ENCODE results near the gene PSMG3.

The PSMG3 gene

GRCh38 chr7:1558841-1559625 lies 10.8 kb downstream of the PSMG3 start:
- in situ Hi-C loops (cut with HindIII; ENCODE audit: low sequenced_read_pairs) = no loop called here

GRCh38 chr7:1558181-1558811 lies 11.5 kb downstream of the PSMG3 start:
- in situ Hi-C loops (cut with HindIII; ENCODE audit: low sequenced_read_pairs) = no loop called here
- DNase-seq (ENCODE audit: low read depth, low spot score) = no peak
- TF ChIP-seq CTCF (IDR thresholded peaks at IDR 0.05; ENCODE audit: low read depth, low read length) = peak; percentile 28

More at GRCh38 chr7:1558841-1559625, 10.8 kb downstream of the PSMG3 start:
- no peak for DNase-seq (ENCODE audit: low read depth, low spot score)
- H3K4me3 ChIP-seq (ENCODE audit: low read depth, low read length) = no peak overlapping the region
- no peak for TF ChIP-seq CTCF (IDR thresholded peaks at IDR 0.05; ENCODE audit: low read depth, low read length)

GRCh38 chr7:1557771-1558170 lies 12.1 kb downstream of the PSMG3 start:
- DNase-seq (ENCODE audit: low read depth, low spot score) = no peak
- H3K4me3 ChIP-seq (ENCODE audit: low read depth, low read length) = no peak overlapping the region
- TF ChIP-seq CTCF (IDR thresholded peaks at IDR 0.05; ENCODE audit: low read depth, low read length) = no peak
- in situ Hi-C loops (cut with HindIII; ENCODE audit: low sequenced_read_pairs) = no loop called here

More at GRCh38 chr7:1558181-1558811, 11.5 kb downstream of the PSMG3 start:
- H3K4me3 ChIP-seq (ENCODE audit: low read depth, low read length) = no peak overlapping the region

GRCh38 chr7:1557006-1557405 lies 12.8 kb downstream of the PSMG3 start:
- no peak for DNase-seq (ENCODE audit: low read depth, low spot score)
- TF ChIP-seq CTCF (IDR thresholded peaks at IDR 0.05; ENCODE audit: low read depth, low read length) = no peak
- no peak overlapping the region for H3K4me3 ChIP-seq (ENCODE audit: low read depth, low read length)
- in situ Hi-C loops (cut with HindIII; ENCODE audit: low sequenced_read_pairs) = no loop called here

GRCh38 chr7:1555813-1556543 lies 13.9 kb downstream of the PSMG3 start, which contains the start of gene TMEM184A:
TMEM184A (minus strand) TSS chr7:1556205; CDS start chr7:1555484, 721 bp downstream.
- DNase-seq (ENCODE audit: low read depth, low spot score) = no peak
- in situ Hi-C loops (cut with HindIII; ENCODE audit: low sequenced_read_pairs) = no loop called here
- peak; percentile 45 for TF ChIP-seq CTCF (IDR thresholded peaks at IDR 0.05; ENCODE audit: low read depth, low read length)
- no peak within 1 kb of the TSS for H3K4me3 ChIP-seq (ENCODE audit: low read depth, low read length)

GRCh38 chr7:1555046-1555812 lies 14.6 kb downstream of the PSMG3 start:
- no peak overlapping the region for H3K4me3 ChIP-seq (ENCODE audit: low read depth, low read length)
- peak; percentile 78 for DNase-seq (ENCODE audit: low read depth, low spot score)
- TF ChIP-seq CTCF (IDR thresholded peaks at IDR 0.05; ENCODE audit: low read depth, low read length) = peak; percentile 3
- in situ Hi-C loops (cut with HindIII; ENCODE audit: low sequenced_read_pairs) = no loop called here

Measured in astrocyte of the spinal cord (primary cell).